Medulla oblongata (tissue), 1 donor: Measurements from ENCODE around the gene GRP.

Source experiments
- DNase-seq: peaks from one replicate; pipeline ENCODE4 v3.0.0-alpha.2; 2015; ENCODE audit errors: extremely low spot score

Gene GRP

DNA sequence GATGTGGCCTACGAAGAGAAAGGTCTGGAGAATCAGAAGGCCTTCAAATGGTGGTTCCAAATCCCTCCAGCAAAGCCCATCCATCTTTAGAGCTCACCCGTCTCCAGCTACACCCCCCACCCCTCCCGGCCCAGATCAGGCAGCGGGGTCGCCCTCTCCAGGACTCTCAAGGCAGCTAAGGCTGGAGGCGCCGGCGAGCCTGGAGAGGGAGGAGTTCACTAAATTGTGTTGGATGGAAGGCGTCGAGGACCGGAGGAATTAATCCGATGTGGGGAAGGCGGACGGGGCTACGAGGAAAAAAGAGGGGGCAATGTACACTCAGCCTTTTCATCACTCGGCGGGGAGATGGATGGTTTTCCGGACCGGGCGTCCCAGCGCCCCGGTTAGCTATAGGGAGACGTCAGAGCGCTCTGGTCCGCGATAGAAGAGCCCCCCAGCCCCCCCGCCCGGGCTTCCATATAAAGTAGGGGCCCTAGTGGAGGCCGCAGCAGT, at the start of gene GRP:
Gene GRP (plus strand): TSS at position 487 of the 492 bp plus-strand sequence. CDS start 108 bp downstream, outside the sequence.
- no peak for DNase-seq

GRCh38 chr18:59172664-59173249, 47.2 kb upstream of the GRP start:
- DNase-seq = no peak

GRCh38 chr18:59177485-59177884, 42.5 kb upstream of the GRP start:
- no peak for DNase-seq

GRCh38 chr18:59180150-59180845, 39.7 kb upstream of the GRP start:
- DNase-seq = no peak

DNA sequence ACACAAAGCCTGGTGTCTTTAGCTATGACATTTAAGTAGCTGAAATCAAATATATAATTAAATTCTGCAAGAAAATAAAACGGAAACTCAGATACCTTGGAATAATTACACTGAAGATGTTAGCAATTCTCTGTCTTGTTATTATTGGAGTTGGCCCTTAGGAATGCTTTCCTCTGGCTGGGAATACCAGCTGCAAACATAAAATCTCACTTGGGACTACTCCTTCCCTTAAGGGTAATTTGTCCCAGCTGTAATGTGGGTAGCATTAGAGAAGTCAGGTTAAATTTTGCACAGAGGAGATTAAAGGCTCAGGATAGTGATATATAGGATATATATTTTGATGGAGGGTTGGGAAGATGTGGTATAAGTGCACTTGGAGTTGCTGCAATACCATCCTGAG, 37.3 kb upstream of the GRP start:
- DNase-seq = no peak

DNA sequence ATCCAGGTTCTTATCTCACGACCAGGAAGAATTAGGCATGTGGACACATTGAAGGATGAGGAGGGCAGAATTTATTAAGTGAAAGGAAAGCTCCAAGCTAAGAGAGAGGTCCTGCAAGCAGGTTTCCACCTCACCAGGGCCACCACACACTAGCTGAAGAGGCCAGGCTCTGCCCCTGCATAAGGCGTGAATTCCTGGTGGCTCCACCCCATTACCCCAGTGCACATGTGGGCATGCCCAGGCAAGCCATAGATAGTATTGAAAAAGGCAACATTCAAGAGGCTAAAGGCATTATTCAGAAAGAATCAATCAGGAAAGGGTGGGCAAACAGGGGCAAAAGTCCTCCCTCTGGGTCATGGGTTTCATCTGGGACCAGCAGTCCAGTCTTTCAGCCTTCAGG, 30.9 kb upstream of the GRP start:
- DNase-seq = no peak

- DNase-seq = no peak
Observed at GRCh38 chr18:59189746-59190145, 30.2 kb upstream of the GRP start.

GRCh38 chr18:59196161-59196725, 23.7 kb upstream of the GRP start:
- DNase-seq = no peak

- DNase-seq = no peak
Observed at GRCh38 chr18:59197636-59198035, 22.3 kb upstream of the GRP start.

GRCh38 chr18:59198215-59198614, 21.7 kb upstream of the GRP start:
- DNase-seq = no peak

GRCh38 chr18:59200787-59201186, 19.2 kb upstream of the GRP start:
- no peak for DNase-seq

- DNase-seq = no peak
Observed at GRCh38 chr18:59202258-59202820, 17.6 kb upstream of the GRP start.

GRCh38 chr18:59207506-59207905, 12.5 kb upstream of the GRP start:
- no peak for DNase-seq

DNA sequence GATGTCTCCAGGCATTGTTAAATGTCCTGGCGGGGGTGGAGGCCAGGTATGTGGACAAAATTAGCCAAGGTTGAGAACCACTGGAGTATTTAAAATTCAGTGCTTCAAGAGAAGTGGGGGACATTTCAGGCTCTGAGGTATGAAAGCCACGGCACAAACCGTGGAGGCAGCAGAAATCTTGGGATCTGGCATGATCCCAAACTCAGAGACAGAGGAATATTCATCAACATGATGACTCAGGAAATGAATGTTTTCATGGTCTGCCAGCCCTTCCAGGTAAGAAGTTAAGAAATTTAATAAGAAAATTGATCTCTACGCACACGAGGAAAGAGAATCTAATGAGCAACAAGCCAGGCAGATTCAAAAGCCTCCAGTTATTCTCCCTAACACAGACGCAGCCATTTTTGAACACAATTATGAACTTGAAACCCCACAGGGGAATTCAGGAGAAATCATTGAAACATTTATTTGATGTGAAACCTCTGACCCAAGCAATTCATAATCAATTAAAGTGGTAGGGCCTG, 11.3 kb upstream of the GRP start:
- no peak for DNase-seq

GRCh38 chr18:59210299-59210698, 9.7 kb upstream of the GRP start:
- no peak for DNase-seq

DNA sequence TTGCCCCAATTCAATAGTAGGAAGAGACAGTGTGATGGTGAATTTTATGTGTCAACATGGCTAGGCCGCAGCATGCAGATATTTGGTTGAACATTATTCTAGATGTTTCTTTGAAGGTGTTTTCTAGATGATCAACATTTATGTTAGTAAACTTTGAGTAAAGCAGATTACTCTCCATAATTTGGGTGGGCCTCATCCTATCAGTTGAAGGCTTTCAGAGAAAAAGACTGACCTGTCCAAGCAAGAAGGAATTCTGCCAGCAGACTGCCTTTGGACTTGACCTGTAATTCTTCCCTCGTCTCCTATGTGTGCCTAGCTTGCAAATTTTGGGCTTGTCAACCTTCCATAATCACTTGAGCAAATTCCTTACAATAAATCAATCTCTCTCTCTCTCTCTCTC, 8.3 kb upstream of the GRP start:
- no peak for DNase-seq

- no peak for DNase-seq
Observed at GRCh38 chr18:59218018-59218417, 1.9 kb upstream of the GRP start.

- no peak for DNase-seq
Observed at GRCh38 chr18:59220164-59220783, 316 bp downstream of the GRP start.

DNA sequence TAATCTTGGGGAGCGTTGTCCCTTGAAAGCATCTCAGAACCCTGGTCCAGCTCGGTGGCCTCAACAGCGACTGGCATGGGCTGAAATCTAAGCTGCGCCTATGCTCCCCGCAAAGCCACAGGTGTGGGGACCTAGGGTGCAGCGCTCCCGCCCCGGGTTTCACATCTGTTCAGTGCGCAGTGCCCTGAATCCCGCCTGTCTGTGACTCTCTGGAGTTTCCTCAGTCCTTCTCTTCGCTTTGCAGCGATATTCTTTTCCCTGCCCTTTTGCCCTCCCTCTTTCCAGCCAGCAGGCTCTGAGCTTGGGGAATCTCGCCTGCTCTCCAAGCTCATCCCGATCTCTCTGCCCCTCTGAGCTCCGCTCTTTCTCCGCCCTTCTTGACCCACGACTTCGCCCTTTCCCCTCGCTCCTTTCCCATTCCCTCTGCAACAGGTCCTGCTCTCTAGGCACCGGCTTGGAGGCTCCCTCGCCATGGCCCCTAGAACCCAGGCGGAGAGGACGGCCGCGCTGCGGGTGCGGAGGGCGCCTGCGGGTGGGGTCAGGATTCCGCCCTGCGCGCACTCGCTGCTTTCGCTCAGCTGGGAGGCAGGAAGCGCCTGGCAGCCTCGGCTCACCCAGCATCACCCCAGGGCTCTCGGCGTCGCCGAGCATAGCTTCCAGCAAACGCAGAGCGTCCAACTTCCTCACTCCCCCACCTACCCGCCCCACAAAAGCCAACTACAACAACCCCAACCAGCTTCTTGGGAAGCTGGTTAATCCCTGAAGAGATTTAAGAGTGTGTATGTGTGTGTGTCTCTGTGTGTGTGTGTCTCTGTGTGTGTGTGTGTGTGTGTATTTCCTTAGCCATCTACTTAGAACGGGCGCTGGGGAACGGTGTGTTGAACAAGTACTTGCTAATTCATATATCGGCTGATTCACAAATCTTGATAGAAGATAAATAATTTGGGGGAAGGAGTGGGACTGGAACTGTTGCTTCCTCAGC, 1.1 kb downstream of the GRP start:
- no peak for DNase-seq

DNA sequence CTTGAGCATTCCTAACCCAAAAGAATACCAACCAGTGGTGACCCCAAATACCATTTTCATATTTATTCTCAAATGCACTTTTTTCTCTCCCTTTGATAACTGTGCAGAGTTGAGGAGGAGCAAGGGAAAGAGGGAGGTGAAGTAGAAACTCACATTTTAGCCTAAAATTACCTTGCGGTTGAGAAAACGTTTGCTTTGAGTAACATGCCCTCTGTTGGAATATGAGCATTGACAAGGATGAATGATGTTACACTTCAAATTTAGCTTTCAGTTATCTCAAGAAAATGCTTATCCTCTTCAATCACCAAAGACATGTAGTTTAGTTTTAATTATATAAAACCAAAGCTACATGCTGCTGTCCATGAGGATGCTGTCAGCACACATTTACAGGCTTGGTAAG, 2.4 kb downstream of the GRP start:
- no peak for DNase-seq

DNA sequence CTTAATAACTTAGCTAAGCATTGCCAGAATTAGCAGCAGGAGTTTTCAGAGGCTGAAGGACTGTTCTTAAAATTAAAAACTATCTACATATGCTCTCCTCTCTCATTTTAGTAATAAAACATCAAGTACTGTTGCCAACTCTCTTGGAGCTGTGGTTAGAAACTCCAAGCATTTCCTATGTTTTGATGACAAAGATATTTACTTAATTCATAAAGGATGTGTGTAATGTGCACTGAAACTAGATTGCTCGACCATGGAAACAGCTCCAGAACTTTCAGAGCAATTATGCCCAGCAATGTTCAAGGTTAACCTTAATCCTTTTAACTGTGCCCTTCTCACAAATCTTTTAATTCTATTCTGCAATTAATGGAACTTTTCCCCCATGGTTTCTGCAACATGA, 8.4 kb downstream of the GRP start:
- no peak for DNase-seq
